Hematopoietic multipotent progenitor cell treated with erythropoietin and hydrocortisone succinate and interleukin-3 and kit ligand, for 6 days (in vitro differentiated cells): ENCODE results near the gene GCDH.
"Not testable (repeated sequence)": the region's sequence is repeated elsewhere in the genome, so short reads cannot be mapped to it uniquely, and the experiment has no call there.

Source experiments
- DNase-seq: peaks from one replicate; pipeline ENCODE4 v3.0.0-alpha.2; 2015

The GCDH gene

GRCh38 chr19:12912571-12912970, 21.6 kb downstream of the GCDH start:
- DNase-seq, result no peak

DNA sequence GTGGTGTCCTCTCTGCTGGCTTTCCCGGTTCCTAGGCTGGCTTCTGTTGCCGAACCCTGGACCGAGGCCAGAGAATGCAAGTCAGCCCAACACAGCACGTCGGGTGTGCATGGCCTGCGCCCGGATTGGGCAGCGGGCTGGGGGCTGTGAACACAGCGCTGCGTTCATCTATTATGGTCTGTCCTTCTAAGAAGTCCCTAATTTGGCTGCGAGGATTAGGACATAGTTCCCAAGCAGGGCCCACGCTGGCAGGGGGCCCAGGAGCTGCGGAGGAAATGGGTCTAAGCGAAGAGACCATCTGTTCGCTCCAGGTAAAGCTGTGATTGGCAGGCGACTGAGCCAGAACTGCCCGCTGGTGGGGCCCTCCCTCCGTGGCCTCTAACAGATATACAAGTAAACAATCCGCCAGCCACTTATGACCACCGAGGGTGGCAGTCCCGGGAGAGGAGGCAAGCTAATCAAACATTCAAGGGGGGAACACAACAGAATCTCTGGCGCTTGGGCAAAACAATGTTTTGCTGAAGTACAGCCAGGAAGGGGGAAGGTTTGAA, 22.1 kb downstream of the GCDH start:
- peak; percentile 71 for DNase-seq

DNA sequence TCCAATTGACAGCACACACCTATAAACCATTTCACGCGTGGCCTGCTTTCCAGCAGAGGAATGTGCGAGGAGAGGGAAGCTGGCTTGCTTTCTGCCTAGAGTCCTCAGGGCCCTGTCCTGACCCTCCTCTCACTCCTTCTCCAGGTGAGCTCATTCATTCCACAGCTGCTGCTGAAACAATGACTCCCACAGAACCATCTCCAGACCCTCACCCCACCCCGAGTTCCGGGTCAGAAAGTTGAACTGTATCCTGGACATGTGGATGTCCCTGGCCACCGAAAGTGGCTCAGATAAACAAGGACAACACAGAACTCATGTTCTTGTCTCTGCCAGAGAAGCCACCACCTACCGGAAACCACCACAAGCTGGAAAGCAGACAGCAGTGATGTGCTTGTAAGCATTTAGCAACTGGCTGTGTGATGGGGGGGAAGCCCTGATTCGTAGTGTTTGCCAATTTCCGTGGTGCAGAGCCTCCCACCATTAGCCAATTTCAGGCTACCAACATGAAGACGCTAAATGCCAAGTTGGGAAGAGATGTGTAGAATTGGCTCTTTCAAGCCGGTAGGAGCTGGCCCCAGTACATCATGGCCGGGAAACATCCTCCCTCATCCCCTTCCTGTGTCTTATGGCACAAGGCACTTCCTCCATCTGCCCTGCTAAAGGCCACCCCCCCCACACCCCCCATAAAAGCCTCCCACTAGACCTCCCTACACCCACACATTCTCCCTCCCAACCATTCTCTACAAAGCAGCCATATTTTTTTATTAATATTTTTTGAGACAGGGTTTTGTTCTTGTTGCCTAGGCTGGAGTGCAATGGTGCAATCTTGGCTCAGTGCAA, 23.1 kb downstream of the GCDH start:
- DNase-seq, result peak; percentile 86

- DNase-seq, result not testable (repeated sequence)
Measured at GRCh38 chr19:12915860-12916259, 24.9 kb downstream of the GCDH start.

GRCh38 chr19:12918253-12918652, 27.3 kb downstream of the GCDH start:
- no peak for DNase-seq

DNA sequence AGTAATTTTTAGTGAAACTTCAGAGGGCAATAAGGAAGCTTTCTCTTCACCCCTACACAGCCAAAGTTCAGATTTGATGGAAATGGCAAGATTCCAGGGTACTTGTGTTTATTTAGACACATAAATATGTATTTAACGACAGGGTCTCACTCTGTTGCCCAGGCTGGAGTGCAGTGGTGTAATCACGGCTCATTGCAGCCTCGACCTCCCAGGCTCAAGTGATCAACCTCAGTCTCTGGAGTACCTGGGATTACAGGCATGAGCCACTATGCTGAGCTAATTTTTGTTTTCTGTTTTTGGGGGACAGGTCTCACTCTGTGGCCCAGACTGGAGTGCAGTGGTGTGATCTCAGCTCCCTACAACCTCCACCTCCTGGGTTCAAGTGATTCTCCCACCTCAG, 30.1 kb downstream of the GCDH start:
- no peak for DNase-seq

GRCh38 chr19:12922959-12923358, 32.0 kb downstream of the GCDH start:
- no peak for DNase-seq

- no peak for DNase-seq
Measured at GRCh38 chr19:12924621-12925310, 33.8 kb downstream of the GCDH start.

- peak; percentile 49 for DNase-seq
Measured at GRCh38 chr19:12930002-12930645, 39.2 kb downstream of the GCDH start.

DNA sequence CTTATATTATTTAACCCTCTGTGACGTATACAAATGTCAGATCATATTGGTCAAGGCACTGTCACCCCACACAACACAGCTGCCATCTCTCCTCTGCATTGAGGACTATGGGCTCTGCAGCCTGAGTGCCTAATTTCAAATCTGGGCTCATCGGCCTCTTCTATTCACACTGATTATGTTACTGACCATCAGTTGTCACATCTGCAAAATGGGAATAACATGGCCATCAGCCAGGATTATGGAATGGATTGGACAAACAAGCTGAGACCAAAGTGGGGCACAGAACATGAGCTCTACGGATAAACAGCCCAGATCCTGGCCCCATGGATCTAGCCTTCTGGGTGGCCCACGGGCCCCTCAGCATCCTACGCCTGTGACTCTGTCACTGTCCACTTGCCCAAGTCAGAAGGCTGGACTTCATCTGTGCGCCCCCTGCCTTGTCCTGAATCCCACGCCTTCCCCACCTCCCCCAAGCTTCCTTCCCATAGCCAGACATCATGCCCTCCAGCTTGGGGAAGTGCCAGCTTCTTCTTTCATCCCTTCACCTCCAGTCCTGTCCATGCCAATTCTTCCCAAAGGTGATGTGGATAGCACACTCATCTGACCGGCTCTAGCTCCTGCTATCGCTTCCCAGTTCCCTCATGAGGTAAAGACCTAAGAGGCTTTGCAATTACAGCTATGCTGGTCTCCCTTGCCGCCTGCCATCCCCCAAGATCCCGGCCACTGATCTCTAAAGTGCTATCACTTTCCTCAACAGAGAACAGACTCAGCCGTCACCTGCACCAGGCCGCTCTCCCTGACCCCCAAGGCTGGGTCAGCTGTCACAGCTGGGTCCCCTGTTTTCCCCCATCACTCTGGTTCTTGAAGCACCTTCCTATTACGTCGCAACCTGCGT, 41.7 kb downstream of the GCDH start:
- peak; percentile 46 for DNase-seq

DNA sequence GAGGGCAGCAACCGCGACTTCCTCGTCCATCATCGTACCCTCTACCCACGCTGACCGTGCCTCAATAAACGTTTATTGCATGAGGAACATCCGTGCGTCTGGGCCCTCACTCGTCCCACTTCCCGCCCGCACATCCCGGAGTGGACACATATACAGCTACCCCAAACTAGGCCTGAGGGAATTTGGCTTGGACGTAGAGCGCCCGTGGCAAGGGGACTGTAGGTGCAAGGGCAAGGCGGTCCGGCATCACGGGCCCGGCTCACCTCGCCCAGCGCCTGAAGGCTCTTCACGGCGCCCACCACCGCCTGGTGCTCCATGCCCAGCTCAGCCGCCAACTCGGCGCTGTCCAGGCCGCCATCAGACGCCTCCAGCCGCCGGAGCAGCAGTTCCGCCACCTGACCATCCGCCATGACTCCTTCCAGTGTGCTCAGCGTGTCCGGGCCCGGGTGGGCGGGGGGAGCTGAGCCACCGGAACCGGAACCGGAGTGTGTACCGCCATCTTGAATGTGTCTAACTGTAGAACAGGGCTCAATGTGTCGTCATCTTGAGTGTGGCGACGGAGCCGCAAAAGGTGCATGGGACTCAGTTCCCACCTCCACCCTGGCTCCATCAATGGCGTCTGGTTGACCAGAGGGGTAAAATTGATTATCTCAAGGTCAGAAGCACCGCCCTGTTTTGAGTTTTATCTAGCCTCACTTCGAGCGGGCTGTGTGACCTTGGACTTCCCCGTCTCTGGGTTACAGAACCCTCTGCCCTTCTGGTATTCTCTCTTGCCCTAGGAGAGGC, 42.5 kb downstream of the GCDH start, which contains the start of gene FARSA:
TSS of gene FARSA (minus strand) at position 425 of the 786 bp plus-strand sequence. CDS start at position 410, 15 bp downstream.
- DNase-seq, result peak; percentile 97

- DNase-seq, result no peak
Measured at GRCh38 chr19:12935071-12935470, 44.1 kb downstream of the GCDH start.

GRCh38 chr19:12936582-12936981, 45.6 kb downstream of the GCDH start:
- DNase-seq, result no peak

DNA sequence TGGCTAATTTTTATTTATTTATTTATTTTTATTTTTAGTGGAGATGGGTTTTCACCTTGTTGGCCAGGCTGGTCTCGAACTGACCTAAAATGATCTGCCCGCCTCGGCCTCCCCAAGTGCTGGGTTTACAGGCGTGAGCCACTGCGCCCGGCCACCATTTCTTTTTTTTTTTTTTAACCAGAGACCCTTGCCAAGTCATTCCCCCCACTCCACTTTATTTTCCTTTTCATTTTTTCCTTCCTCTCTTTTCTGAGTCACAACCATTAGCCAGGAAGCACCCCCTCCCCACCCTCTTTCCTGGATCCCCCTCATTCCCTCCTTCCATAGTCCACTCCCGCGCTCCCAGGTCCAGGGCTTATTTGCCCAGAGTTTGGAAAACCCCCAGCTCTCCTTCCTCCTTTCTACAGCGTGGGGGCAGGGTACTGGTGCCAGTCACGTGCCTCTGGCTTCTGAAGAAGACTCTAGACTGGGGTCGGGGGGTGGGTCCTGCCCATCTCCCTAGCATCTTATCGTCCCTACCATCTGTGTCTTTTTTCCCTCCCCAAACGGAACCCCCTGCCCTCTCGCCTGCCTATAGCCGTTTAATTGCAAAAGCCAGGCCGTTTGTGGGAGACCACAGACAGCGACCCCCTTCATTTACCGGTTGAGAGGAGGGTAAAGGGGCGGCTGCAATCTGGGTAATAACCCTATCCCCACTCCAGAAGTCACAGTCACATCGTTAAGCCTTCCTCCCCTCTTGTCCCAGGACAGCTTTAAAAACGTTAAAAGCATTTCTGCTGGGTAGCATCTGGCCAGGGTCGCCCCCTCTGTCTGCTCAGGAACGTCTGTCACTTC, 46.4 kb downstream of the GCDH start:
- DNase-seq, result peak; percentile 94

DNA sequence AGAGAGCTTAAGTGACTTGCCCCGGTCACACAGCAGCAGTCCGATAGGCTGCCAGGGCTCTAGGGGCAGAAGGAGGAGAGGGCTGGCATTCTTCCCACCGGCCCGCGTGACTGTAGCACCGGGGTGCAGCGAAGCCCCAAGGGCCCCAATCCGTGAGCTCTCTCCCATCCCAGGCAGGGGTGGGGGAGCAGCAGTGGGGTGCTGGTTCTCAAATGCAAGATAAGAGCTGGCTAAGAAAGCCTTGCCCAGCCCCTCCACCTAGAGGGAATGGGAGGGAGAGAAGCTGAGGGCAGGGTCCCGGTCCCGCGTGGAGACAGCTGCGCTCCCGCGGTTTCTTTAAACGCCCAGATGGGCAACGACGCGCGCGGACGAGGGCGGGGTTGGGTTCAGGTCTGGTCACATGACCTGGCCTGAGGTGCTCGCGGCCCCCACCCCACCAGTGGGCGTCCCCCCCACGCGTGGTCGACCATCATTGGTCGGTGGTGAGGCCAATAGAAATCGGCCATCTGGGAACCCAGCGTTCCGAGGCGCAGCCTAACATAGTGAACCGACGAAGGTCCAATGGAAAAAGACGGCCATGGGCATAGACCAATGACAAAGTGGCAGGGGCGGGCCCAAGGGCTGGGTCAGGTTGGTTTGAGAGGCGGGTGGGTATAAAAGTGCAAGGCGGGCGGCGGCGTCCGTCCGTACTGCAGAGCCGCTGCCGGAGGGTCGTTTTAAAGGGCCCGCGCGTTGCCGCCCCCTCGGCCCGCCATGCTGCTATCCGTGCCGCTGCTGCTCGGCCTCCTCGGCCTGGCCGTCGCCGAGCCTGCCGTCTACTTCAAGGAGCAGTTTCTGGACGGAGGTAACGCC, 47.2 kb downstream of the GCDH start, which contains the start of gene CALR:
TSS of gene CALR (plus strand) at position 683 of the 852 bp plus-strand sequence. CDS start at position 754, 71 bp downstream.
- peak; percentile 100 for DNase-seq

- DNase-seq, result peak; percentile 58
Measured at GRCh38 chr19:12938779-12939601, 48.0 kb downstream of the GCDH start.

- no peak for DNase-seq
Measured at GRCh38 chr19:12939975-12940423, 49.0 kb downstream of the GCDH start.

DNA sequence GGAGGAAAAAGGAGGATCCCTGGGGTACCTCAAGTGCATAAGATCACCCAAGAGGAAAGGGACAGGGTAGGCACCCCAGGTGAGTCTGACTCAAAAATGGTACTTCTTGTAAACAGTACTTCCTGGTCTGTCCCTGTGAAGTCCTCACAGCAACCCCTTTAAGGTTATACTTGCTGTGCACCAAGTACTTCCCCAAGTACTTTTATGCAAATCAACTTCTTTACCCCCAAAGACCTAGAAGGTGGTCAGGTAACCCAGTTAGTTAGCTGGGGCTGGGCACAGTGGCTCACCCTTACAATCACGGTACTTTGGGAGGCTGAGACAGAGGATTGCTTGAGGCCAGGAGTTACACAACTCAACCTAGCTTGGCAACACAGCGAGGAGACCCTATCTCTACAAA, 49.9 kb downstream of the GCDH start:
- no peak for DNase-seq
